ENCODE data around the gene TRIM45.

Gene TRIM45

DNA sequence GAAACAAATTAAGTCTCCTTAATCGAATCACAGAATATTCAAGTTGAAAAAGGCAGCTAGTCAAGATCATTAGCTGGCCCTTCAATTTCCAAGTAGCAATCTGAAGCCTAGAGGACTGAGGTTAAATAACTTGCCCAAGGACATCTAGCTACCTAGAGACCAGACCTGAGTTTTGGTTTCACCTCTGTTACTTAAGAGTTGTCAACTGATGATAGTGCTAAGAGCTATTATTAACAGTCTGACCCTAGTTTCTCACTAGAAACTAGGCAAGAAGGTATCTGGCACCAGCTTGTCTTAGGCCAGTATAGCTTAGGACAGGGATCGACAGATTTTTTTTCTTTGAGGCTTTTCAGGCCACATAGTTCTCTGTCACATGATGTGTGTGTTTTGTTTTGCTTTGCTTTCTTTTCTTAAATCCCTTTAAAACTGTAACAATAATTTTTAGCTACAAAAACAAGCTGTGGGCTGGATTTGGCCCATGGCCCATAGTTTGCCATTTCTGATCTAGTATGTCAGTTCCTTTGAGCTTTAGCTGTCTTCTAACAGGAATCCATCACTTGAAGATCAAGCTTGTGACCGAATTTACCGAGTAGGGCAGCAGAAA lies 23.2 kb downstream of the TRIM45 start:
- DNase-seq (ENCODE audit: low read depth) = no peak

DNA sequence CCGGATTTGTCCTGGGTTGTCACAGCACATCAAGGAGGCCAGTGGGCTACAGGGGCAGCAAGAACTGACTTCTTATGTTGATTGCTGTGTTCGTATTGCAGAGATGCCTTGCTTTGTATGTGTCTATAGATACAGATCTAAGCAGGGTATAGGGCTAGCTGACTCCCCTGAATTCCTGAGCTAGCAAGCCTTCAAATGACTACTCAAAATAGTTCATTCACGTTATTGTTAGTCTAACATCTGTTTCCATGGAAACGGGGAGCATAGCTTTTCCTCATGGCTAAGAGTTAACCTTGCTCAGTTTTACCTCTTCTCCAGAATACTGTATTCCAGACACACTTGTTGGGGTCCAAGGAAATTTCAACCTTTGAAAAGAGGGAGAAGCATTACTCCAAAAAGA lies 24.1 kb downstream of the TRIM45 start:
- no peak for DNase-seq (ENCODE audit: low read depth)

DNA sequence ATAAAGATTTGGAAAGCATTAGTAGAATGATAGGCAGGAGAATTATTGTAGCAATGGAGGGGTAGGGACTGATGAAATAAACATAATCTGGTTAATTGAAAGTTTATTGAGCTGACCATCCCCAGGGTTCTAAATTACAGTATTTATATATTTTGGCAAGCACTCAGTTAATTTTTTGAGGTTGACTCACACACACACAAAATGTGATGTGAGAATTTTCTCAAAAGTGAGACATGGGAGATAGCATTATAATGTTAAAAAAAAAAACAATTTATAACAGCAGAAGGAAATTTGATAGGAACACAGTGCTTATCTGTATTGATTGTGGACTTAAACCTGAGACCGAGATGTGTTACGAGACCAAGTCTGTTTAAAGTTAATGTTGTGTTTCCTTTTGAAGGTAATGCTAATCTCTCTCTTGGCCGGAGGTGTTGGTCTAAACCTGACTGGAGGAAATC lies 24.6 kb downstream of the TRIM45 start:
- DNase-seq (ENCODE audit: low read depth) = no peak

DNA sequence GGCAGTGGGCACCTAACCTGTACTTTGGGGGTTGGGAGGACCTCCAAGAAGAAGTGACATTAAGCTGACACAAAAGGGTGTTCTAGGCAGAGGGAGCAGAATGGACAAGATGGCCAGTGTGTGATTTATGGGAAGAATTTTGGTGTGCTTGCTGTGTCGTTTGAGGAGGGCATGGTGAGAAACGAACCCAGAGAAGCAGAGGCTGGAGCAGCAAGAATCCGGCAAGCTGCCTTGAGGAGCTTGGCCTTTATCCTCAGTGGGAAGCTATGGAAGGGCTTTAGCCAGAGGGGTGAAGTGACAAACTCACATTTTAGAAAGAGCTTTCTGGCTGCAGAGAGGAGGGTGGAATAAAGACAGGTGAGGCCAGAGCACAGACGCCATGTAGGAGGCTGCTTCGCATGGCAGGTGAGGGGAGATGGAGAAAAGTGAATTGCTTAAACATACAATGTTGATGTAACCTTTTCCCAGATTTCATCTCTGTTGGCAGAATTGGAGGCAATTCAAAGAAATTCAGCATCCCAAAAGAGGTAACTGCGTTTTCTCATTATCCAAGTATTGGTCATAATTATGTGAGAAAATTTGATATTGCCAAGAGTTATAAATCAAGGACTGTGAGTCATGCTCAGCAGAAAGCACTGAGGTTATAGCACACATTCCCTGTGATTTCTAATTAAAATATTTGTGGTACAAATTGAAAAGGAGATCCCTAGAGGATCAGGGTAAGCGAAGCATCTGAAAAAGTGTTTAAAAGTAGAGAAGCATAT lies 26.5 kb downstream of the TRIM45 start:
- DNase-seq (ENCODE audit: low read depth) = no peak

DNA sequence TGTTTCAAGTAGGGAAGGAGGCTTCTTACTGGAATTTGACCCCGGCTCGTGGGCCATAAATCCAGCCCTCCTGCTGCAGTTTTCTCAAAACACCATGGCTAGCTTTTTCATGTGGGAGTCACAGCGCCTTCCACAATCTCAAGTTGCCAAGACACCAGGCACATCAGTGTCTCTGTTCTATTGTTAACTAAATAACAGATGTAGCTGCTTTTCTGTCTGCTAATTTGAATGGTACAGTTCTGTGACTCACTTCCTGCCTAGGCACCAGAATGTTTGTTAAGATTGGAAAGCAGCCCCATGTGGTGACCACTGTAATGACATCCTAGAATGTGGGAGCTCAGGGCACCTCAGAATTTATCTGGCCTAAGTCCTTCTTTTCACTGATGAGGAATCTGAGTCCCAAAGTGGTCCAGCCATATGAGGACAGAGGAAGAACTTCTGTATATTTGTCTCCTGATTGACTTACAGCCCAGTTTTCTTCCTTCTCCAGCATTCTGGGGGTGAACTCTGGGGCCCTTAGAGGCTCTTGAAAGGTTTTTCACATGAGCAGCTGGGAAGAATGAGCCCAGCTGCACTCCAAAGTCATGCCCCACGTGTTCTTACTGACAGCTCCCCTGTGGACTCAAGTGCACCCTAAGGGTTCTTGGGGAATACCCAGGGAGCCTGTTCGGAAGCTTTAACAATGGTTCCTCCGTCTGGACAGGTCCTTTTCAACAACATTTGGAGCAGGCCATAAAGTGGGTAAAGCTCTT lies 27.5 kb downstream of the TRIM45 start:
- DNase-seq (ENCODE audit: low read depth) = no peak

DNA sequence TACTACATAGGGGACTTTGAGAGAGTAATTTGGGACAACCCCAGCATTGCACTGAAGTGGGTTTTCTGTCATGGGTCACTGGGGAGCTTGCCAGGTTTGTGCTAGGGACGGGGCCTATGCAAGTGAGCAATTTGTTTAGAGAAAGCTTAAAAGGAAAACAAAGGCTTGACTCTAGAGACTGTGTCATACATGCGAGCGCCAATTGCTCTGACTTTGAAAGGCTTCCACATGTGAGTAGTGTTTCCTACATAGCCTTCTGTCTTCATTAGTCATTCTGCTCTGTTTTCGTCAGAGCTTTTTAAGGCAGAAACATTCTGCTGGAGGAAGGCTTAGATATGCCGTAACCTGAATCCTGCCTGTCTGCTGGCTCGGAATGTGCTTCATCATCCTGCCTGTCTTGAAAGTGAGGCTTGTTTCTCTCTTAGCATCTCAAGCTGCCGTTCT lies 28.4 kb downstream of the TRIM45 start:
- peak; percentile 91 for DNase-seq (ENCODE audit: low read depth)

DNA sequence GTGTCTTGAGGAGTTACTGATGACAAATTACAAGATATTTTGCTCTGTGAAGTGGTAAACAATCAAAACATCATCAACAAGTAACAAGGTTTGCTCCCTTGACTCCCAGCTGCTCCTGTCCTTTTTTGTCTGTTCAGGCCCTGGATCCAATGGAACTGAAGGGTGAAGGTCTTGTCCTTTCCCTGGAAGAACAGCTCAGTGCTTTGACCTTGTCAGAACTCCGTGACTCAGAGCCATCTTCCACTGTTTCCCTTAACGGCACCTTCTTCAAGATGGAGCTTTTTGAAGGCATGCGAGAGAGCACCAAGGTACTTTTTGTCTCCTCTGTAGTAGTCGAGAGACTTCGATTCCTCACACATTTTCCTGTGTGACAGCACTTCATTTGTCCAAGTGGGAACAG lies 29.0 kb downstream of the TRIM45 start:
- no peak for DNase-seq (ENCODE audit: low read depth)

DNA sequence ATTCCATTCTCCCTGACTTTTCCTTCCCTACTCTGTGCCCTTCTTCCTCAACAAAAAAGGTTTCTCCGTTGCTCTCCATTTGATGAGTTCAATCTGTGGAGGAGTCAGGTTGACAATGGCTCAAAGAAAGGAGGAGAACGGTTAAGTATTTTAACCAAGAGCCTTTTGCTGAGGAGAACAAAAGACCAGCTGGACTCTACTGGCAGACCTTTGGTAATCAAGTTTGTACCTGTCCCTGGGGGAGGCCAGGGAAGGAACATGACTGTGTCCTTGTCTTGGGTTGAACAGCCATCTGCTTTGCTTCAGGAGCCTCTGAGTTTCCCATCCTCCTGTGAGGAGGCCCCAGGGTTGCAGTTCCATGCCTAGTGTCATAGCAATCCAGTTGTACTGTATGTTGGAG lies 31.6 kb downstream of the TRIM45 start:
- no peak for DNase-seq (ENCODE audit: low read depth)

DNA sequence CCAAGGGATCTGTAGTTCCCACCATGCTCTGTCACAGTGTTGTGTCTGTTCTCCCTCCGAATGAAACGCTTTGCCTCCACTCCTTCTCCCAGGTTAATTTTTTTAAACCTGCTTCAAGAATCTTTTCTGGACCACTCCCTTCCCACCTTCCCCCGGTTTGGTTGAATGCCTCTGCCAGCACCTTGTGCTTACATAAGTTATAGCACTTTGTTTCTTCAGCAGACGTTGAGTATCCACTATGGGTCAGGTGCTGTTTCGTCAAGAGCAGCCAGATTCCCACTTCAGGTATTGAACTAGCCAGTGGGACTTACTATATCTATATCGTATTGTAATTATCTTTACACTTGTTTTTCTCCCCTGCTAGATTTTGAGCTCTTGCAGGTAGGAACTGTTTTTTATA lies 33.9 kb downstream of the TRIM45 start:
- DNase-seq (ENCODE audit: low read depth) = no peak

DNA sequence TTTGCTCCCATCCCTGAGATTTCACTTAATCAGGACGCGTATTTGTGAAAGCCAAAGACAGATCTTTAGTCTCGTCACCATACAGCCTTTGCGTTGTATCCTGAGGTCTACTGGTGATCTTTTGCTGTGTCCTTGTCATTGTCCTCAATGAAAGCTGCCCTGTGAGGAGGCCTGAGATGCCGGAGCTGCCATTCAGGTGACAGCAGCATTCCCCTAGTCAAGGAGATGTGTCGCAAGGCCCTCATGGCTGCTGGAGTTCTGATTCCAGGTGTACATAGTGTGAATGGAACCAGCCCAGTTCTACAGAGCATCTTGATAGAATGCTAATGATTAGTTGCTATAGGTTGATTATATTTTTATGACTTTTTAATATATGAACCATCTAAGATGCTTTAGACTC lies 37.3 kb downstream of the TRIM45 start:
- no peak for DNase-seq (ENCODE audit: low read depth)

DNA sequence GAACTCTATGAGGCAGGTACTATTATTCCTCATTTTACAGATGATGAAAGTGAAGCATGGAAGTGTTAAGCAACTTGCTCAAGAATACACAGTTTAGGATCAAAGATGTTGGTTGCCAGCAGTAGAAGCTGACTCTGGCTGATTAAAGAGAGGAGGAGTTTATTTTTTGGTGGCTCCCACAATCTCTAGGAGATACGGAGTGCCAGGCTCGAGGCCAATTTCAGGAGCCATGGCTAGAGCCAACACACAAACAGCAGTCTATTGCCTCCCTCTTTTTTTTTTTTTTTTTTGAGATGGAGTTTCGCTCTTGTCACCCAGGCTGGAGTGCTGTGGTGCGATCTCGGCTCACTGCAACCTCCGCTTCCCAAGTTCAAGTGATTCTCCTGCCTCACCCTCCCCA lies 41.8 kb downstream of the TRIM45 start:
- no peak for DNase-seq (ENCODE audit: low read depth)

DNA sequence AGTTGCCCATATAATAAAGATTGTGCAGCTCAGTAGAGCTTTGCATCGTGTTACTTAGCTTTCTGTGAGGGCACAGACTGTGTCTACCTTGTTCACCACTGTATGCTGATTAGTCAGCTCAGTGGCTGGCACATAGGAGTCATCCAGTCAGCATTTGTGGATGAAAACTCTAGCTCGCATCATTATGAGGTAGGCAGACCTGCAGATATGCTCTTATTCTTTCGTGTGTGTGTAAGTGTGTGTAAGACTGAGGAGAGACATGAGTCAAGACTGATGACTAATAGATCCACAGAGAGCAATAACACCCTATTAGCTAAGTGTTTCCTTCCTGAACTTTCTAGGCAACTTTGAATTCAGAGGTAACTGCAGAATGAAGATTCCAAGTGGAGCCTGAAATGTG lies 44.3 kb downstream of the TRIM45 start:
- peak; percentile 77 for DNase-seq (ENCODE audit: low read depth)

DNA sequence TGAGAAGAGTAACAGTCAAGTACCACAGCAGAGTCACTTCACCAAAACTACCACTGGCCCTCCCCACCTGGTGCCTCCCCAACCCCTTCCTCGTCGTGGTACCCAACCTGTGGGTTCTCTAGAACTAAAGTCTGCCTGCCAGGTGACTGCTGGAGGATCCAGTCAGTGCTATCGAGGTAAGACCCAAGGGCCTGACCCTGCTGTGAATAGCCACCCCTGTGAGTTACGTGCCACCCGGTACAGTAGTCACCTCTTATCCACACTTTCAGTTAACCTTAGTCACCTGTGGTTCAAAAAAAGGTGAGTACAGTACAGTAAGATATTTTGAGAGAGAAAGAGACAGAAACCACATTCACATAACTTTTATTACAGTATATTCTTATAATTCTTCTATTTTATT lies 44.9 kb downstream of the TRIM45 start:
- no peak for DNase-seq (ENCODE audit: low read depth)

DNA sequence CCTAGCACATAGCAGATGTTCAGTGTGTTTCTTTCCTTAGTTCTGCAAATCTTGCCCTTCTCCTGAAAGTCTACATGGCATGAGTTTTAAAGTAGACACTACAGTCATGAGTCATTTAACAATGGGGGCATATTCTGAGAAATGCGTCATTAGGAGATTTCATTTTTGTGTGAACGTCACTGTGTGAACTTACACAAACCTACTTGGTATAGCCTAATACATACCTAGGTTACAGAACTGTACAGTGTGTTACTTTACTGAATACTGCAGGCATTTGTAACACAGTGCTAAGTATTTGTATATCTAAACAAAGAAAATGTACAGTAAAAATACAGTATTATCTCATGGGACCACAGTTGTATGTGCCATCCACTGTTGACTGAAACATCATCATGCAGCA lies 51.4 kb downstream of the TRIM45 start:
- DNase-seq (ENCODE audit: low read depth) = no peak

DNA sequence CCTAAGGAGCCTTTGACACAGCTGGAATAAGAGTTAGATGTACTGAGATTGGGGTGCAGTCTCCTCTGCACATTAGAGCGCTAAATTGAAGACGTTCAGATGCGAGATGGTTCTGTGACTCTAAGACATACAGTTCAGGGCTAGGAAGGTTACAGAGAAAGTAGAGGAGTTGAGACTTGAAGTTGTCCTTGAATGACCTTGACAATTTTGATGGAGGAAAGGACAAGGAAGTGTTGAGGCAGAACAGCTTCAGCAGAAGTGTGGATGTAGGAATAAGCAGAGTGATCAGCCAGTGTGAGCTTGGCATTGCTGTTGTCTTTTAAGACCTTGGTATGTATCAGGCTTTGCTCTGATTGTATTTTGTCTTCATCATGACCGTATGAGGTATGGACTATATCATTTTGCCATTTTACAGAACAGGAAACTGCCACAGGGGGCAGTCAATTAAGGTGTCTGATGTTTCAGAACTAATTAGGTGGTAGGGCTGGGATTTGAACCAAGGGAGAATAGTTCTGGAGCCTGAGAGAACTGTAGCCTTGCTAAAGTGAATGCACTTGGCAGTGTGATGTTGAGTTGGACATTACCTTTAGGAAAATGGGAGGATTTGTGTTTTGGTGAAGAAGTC lies 52.2 kb downstream of the TRIM45 start:
- DNase-seq (ENCODE audit: low read depth) = no peak

DNA sequence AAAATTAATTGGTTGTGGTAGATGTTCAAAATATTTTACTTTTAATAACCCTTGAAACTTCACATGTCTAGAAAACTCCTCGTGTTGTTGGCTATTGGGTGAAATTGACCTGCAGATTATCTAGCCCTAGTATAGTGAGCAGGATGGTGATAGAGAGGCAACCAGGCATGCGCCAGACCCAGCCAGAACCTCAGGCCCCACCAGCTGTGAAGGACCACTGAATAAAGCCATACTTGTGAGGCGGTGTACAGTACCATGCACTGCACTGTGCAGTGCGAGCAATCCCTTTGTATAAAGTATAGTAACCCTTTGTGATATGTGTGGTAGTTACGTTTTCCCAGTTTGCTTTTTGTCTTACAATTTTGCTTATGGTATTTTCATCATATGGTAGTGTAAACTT lies 53.0 kb downstream of the TRIM45 start:
- no peak for DNase-seq (ENCODE audit: low read depth)

DNA sequence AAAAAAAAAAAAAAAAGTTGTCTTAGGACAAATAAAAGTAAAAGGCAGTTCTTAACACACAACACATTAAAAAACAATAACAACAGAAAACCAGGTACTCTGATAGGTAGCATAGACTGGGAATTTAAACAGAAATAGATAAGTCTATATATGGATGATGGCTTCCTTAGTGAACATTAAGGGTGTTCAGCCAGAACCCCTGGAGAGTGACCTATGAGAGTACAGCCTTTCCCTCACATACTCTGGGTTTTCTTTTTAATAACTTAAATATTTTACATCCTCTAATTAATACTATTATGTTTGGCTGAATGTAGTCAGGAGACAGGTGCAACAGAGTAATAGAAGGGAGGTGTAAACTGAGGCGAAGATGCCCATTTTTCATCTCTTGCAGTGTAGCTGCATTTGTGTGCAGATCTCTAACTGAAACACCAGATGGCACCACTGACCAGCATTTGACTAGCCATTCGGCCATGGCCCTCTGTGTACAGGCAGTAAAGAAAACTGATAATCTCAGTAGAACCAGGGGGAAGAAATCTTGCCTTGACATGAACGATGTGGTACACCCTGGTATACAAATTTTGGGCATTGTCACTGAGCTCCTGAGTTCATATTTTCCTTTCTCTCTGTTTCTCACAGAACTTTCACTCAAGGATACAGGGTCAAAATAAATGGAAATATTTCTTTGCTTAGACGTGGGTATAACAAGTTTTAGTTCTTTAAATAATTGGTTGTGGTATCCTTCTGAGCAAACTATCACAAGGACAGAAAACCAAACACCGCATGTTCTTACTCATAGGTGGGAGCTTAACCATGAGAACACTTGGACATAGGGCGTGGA lies 53.8 kb downstream of the TRIM45 start:
- DNase-seq (ENCODE audit: low read depth) = no peak

DNA sequence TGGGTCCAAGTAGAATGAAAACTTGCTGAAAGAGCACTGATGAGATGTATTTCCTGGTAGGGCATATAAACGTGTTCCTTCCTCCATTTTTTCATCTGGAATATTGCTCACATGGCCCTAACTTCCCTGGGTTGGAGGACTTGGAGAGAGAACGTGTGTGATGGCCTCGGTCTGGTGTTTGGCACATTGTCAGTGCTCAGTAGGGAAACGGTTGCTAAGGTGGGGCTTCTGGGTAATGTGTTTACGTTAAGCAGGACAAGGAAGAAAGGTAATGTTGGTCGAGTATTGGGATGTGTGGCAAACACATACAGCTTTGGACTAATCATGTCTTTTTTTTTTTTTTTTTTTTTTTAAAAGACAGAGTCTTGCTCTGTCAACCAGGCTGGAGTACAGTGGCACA lies 55.2 kb downstream of the TRIM45 start:
- no peak for DNase-seq (ENCODE audit: low read depth)

DNA sequence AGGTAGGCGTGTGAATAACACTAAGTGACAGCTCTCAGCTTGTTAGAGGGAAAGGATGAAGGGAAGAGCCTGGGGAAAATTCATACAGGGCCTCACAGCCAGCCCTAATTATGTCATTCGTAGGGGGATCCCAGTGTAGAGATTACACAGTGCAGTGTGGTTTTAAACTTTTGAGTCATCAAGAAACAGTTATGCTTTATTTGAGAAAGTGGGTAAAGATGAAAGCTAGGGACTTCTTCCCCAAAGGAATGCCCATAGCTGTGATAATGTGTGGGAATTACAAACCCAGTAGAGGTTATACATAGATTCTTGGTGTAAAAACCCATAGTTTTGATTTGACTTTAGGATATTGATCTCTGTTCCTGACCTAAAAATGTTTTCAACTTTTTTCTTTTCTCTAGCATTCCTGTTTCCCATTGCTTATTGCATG lies 59.5 kb downstream of the TRIM45 start:
- DNase-seq (ENCODE audit: low read depth) = no peak
